Measurements from ENCODE around the gene SDE2.

DNA sequence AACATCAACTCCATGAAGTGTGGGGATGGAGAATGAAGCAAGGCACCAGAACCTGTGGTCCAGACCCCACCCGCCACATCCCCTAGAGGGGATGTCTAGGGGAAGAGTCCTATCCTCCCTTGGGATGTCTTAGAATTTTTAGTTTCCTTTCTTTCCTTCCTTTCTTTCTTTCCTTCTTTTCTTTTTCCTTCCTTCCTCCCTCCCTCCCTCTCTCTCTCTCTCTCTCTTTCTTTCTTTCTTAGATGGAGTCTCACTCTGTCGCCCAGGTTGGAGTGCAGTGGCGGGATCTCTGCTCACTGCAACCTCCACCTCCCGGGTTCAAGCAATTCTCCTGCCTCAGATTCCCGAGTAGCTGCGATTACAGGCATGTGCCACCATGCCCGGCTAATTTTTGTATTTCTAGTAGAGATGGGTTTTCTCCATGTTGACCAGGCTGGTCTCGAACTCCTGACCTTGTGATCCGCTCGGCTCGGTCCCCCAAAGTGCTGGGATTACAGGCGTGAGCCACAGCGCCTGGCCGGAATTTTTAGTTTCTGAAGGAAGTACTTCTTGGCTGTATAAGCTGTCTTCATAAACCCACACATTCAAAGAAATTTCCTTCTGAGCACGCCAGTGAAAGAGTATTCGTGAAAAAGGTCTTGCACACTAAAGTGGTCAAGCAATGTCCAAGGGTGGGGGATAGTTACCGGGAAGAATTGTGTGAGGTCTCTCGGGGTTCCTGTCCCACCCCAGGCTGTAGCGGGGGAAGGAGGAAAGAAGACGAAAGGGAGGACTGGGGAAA is 37.3 kb downstream of the SDE2 start:
- no peak for TF ChIP-seq POLR2A (IDR thresholded peaks at IDR 0.05)
- TF ChIP-seq, protein P1, sequence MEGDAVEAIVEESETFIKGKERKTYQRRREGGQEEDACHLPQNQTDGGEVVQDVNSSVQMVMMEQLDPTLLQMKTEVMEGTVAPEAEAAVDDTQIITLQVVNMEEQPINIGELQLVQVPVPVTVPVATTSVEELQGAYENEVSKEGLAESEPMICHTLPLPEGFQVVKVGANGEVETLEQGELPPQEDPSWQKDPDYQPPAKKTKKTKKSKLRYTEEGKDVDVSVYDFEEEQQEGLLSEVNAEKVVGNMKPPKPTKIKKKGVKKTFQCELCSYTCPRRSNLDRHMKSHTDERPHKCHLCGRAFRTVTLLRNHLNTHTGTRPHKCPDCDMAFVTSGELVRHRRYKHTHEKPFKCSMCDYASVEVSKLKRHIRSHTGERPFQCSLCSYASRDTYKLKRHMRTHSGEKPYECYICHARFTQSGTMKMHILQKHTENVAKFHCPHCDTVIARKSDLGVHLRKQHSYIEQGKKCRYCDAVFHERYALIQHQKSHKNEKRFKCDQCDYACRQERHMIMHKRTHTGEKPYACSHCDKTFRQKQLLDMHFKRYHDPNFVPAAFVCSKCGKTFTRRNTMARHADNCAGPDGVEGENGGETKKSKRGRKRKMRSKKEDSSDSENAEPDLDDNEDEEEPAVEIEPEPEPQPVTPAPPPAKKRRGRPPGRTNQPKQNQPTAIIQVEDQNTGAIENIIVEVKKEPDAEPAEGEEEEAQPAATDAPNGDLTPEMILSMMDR (IDR thresholded peaks at IDR 0.05 in 4 of 5, conservative IDR thresholded peaks at IDR 0.05 in 1 of 5) = no peak
